Measurements from ENCODE around the gene TMEM50A. TPM values are rescaled to one million over a fixed set of nuclear protein-coding genes. Genes with fewer than 3 reads are reported as not detected.
A peak's percentile ranks its signal among the peaks of the same experiment; 100 is the strongest.
"Not testable (repeated sequence)": the region's sequence is repeated elsewhere in the genome, so short reads cannot be mapped to it uniquely, and the experiment has no call there.

The TMEM50A gene
- total RNA-seq, 2 experiments from 2014 or later, result 118 to 121 TPM

DNA sequence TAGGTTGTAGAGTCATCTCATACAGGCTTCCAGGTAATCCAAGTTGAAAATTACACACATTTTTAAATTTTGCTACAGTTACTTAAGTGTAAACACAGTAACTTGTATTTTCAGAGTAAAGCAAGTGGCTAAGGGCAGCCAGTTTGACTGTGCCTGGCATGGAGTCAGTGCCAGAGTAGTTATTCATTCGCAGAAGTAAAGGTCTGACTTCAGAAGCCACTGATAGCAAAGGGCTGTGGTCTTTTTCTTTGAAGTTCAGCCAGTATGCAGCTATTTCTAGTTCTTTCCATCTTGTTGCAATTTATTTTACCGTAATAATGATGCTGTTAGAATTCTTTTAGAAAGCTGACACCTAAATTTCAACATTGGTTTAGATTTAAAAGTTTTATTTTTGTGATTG, 9.4 kb downstream of the TMEM50A start:
- H3K4me1 Mint-ChIP-seq, result peaks cover 9% of the 10 kb centered on the region
- H3K9me3 Mint-ChIP-seq, result no peaks in the 10 kb centered on the region
- H3K27ac Mint-ChIP-seq, result no peak overlapping the region
- no peak overlapping the region for H3K4me3 Mint-ChIP-seq
- DNase-seq (no peak), ATAC-seq (ENCODE audit: low read depth) (no peak)
- POLR2A ChIA-PET, result interaction anchor here (1.7 kb wide), 1 partner anchor 100 kb away, joined by 4 read pairs; the partner anchor contains the start of gene RSRP1
- H3K27me3 Mint-ChIP-seq, result no peaks in the 10 kb centered on the region
- peaks cover 24% of the 10 kb centered on the region for H3K36me3 Mint-ChIP-seq

DNA sequence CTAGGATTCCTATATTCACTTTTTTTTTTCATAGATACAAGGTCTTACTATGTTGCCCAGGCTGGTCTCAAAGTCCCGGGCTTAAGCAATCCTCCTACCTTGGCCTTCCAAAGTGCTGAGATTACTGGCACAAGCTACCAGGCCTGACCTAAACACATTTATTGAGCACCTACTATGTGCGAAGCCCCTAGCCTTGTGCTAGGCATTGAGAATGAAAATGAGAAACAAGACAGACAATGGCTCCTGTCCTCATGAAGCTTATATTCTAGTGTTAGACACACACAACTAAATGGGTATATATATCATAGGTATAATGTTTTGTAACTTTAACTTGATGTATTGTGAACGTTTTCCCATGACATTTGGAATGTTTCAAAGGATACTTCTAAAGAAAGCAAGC, 11.5 kb downstream of the TMEM50A start:
- H3K4me3 Mint-ChIP-seq, result no peak overlapping the region
- no peaks in the 10 kb centered on the region for H3K27me3 Mint-ChIP-seq
- no peaks in the 10 kb centered on the region for H3K9me3 Mint-ChIP-seq
- ATAC-seq (ENCODE audit: low read depth) (no peak), DNase-seq (no peak)
- no peak overlapping the region for H3K27ac Mint-ChIP-seq
- H3K4me1 Mint-ChIP-seq, result peaks cover 13% of the 10 kb centered on the region
- POLR2A ChIA-PET, result no interaction called here
- H3K36me3 Mint-ChIP-seq, result peaks cover 25% of the 10 kb centered on the region

- ATAC-seq (ENCODE audit: low read depth) (peak; percentile 56), DNase-seq (no peak)
- H3K27me3 Mint-ChIP-seq, result no peaks in the 10 kb centered on the region
- H3K36me3 Mint-ChIP-seq, result peaks cover 45% of the 10 kb centered on the region
- no peaks in the 10 kb centered on the region for H3K9me3 Mint-ChIP-seq
- peaks cover 40% of the 10 kb centered on the region for H3K4me1 Mint-ChIP-seq
- H3K27ac Mint-ChIP-seq, result peak overlapping the region; percentile 88
- POLR2A ChIA-PET, result interaction anchor here (1.1 kb wide), 1 partner anchor 9 kb away, joined by 3 read pairs; no protein-coding TSS in a partner anchor
- peak overlapping the region; percentile 67 for H3K4me3 Mint-ChIP-seq
Observed at GRCh38 chr1:25355841-25356395, 17.8 kb downstream of the TMEM50A start.

DNA sequence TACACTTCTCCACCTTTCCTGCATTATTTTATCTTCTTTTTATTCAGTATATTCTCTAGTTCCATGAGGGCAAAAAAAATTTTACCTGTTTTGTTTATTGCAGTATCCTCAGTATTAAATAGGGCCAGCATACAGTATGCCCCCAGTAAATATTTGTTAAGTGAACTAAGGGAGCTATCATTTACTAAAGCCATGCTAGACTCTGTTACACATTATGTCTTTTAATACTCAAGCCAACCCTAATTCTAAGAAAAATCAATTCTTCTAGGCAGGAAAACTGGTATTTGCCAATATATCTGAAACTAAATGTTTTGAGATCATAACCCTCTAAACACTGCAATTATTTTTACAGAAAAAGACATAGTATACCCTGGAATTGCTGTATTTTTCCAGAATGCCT, 18.3 kb downstream of the TMEM50A start:
- DNase-seq (no peak), ATAC-seq (ENCODE audit: low read depth) (no peak)
- no peaks in the 10 kb centered on the region for H3K9me3 Mint-ChIP-seq
- H3K4me1 Mint-ChIP-seq, result peaks cover 44% of the 10 kb centered on the region
- H3K36me3 Mint-ChIP-seq, result peaks cover 47% of the 10 kb centered on the region
- peak overlapping the region; percentile 67 for H3K4me3 Mint-ChIP-seq
- H3K27me3 Mint-ChIP-seq, result no peaks in the 10 kb centered on the region
- H3K27ac Mint-ChIP-seq, result peak overlapping the region; percentile 88
- POLR2A ChIA-PET, result interaction anchor here (0.5 to 1.1 kb wide), 2 partner anchors 10 to 25 kb away, joined by 3 read pairs; no protein-coding TSS in a partner anchor

DNA sequence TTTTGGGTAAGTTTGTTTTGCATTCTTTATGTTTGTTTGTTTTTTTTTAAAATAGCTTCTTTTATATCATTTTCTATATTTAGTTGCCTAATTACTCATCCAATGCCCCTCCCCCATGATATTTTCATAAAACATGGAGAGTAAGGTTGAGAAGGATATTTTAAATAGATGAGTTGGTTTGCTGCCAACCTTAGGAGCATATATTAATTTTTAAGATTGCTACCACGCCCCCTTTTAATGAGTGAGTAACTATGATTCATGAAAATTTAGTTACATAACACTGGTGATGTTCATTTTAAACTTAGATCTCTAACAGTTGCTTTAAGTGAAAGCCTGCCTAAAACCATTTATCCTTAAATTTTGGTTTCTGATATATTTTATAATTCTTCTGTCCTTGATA, 18.7 kb downstream of the TMEM50A start:
- no peaks in the 10 kb centered on the region for H3K9me3 Mint-ChIP-seq
- peak overlapping the region; percentile 88 for H3K27ac Mint-ChIP-seq
- peaks cover 45% of the 10 kb centered on the region for H3K36me3 Mint-ChIP-seq
- POLR2A ChIA-PET, result interaction anchor here (0.5 to 1.2 kb wide), 5 partner anchors 10 to 320 kb away, joined by 3 to 7 read pairs (median 5); partner anchors contain the start of genes RSRP1 and TMEM50A
- peaks cover 47% of the 10 kb centered on the region for H3K4me1 Mint-ChIP-seq
- peak overlapping the region; percentile 68 for H3K4me3 Mint-ChIP-seq
- no peaks in the 10 kb centered on the region for H3K27me3 Mint-ChIP-seq
- DNase-seq (no peak), ATAC-seq (ENCODE audit: low read depth) (no peak)

- DNase-seq (no peak), ATAC-seq (ENCODE audit: low read depth) (no peak)
- no peaks in the 10 kb centered on the region for H3K9me3 Mint-ChIP-seq
- POLR2A ChIA-PET, result no interaction called here
- peaks cover 35% of the 10 kb centered on the region for H3K4me1 Mint-ChIP-seq
- no peak overlapping the region for H3K27ac Mint-ChIP-seq
- no peak overlapping the region for H3K4me3 Mint-ChIP-seq
- H3K27me3 Mint-ChIP-seq, result no peaks in the 10 kb centered on the region
- peaks cover 38% of the 10 kb centered on the region for H3K36me3 Mint-ChIP-seq
Observed at GRCh38 chr1:25360596-25361581, 22.8 kb downstream of the TMEM50A start.

GRCh38 chr1:25361901-25362300, 23.8 kb downstream of the TMEM50A start:
- POLR2A ChIA-PET, result no interaction called here
- no peak for ATAC-seq (ENCODE audit: low read depth)
- Mint-ChIP-seq H3K36me3 (peaks cover 32% of the 10 kb centered on the region), H3K27ac (no peak overlapping the region), H3K4me1 (peaks cover 25% of the 10 kb centered on the region), H3K9me3 (no peaks in the 10 kb centered on the region), H3K4me3 (no peak overlapping the region), H3K27me3 (no peaks in the 10 kb centered on the region)
- no peak for DNase-seq

- peaks cover 24% of the 10 kb centered on the region for H3K36me3 Mint-ChIP-seq
- DNase-seq, POLR2A ChIA-PET, H3K4me3 Mint-ChIP-seq, H3K27ac Mint-ChIP-seq, H3K9me3 Mint-ChIP-seq, H3K27me3 Mint-ChIP-seq: not testable (repeated sequence)
- ATAC-seq (ENCODE audit: low read depth), result peak; percentile 60
- H3K4me1 Mint-ChIP-seq, result peaks cover 17% of the 10 kb centered on the region
Observed at GRCh38 chr1:25362634-25363559, 24.8 kb downstream of the TMEM50A start.

- Mint-ChIP-seq H3K36me3 (no peaks in the 10 kb centered on the region), H3K4me1 (no peaks in the 10 kb centered on the region), H3K27ac (no peak overlapping the region), H3K4me3 (no peak overlapping the region), H3K27me3 (no peaks in the 10 kb centered on the region), H3K9me3 (no peaks in the 10 kb centered on the region)
- ATAC-seq (ENCODE audit: low read depth), result no peak
- POLR2A ChIA-PET, result no interaction called here
- DNase-seq, result no peak
Observed at GRCh38 chr1:25369241-25369640, 31.1 kb downstream of the TMEM50A start.

- H3K27me3 Mint-ChIP-seq; H3K9me3 Mint-ChIP-seq; H3K27ac Mint-ChIP-seq; H3K4me3 Mint-ChIP-seq; ATAC-seq (ENCODE audit: low read depth); H3K4me1 Mint-ChIP-seq; DNase-seq; H3K36me3 Mint-ChIP-seq: not testable (repeated sequence)
- POLR2A ChIA-PET, result interaction anchor here (0.6 kb wide), 1 partner anchor 168 kb away, joined by 3 read pairs; no protein-coding TSS in a partner anchor
Observed at GRCh38 chr1:25369691-25370271, 31.6 kb downstream of the TMEM50A start.

DNA sequence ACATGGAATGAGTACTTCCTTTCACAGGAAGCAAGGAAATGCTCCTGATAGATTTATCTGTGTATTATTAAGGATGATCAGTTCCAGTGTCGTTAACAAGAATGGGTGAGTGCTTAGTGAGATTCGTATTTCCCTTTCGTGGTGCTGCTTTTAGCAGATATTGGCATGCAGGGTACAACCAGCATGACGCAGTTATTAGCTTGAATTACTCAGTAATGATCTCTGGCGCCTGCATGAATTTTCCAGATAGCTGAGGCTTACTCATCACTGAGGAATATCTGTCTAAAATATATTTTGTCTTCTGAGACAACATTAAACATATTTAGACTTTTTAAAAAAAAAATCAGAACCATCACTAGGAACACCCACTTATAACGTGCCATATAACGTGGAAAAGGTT, 33.6 kb downstream of the TMEM50A start:
- H3K4me1 Mint-ChIP-seq; DNase-seq; H3K4me3 Mint-ChIP-seq; H3K36me3 Mint-ChIP-seq; ATAC-seq (ENCODE audit: low read depth); H3K27me3 Mint-ChIP-seq; H3K27ac Mint-ChIP-seq; POLR2A ChIA-PET; H3K9me3 Mint-ChIP-seq: not testable (repeated sequence)

- H3K36me3 Mint-ChIP-seq; H3K4me3 Mint-ChIP-seq; POLR2A ChIA-PET; H3K9me3 Mint-ChIP-seq; H3K27ac Mint-ChIP-seq; DNase-seq; ATAC-seq (ENCODE audit: low read depth); H3K4me1 Mint-ChIP-seq: not testable (repeated sequence)
- H3K27me3 Mint-ChIP-seq, result peaks cover 16% of the 10 kb centered on the region
Observed at GRCh38 chr1:25378367-25378766, 40.2 kb downstream of the TMEM50A start.

DNA sequence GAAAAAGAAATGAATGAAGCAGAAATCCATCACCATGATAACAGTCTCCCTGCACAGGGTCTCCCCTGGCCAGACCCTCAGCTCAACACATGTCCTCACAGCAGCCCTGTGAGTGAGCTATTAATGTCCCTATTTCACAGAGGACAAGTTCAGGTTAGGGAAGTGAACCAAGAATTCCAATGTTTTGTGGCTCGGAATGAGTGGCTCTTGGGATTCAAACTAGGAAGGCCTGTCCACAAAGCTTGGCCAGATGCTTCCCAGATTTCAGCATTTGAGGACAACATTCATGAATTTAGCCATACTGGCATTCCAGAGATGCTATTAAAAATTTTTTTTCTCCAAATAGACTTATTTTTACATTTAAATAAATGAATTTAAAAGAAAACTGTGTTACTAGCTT, 44.4 kb downstream of the TMEM50A start:
- H3K4me3 Mint-ChIP-seq; DNase-seq; ATAC-seq (ENCODE audit: low read depth); H3K9me3 Mint-ChIP-seq; H3K4me1 Mint-ChIP-seq; POLR2A ChIA-PET; H3K27ac Mint-ChIP-seq; H3K36me3 Mint-ChIP-seq: not testable (repeated sequence)
- H3K27me3 Mint-ChIP-seq, result peaks cover 21% of the 10 kb centered on the region
